Ishikawa (cell line): ENCODE measurements around the gene FHIT.

Source experiments
- CEBPB ChIP-seq: IDR thresholded peaks from 2 replicates; pipeline ENCODE4 v1.6.1; 2012
- CREB1 ChIP-seq: IDR thresholded peaks from 2 replicates; pipeline ENCODE4 v1.6.1; 2012; ENCODE audit warnings: low read depth
- EGR1 ChIP-seq: IDR thresholded peaks from 2 replicates; pipeline ENCODE4 v1.6.1; 2012
- EP300 ChIP-seq: IDR thresholded peaks from 2 replicates; pipeline ENCODE4 v1.6.1; 2012; ENCODE audit warnings: borderline replicate concordance
- FOXM1 ChIP-seq: IDR thresholded peaks from 2 replicates; pipeline ENCODE4 v1.6.1; 2012; ENCODE audit warnings: low read depth, borderline replicate concordance
- NFIC ChIP-seq: IDR thresholded peaks from 2 replicates; pipeline ENCODE4 v1.6.1; 2012
- RAD21 ChIP-seq: IDR thresholded peaks from 2 replicates; pipeline ENCODE4 v1.6.1; 2012; ENCODE audit warnings: low read depth
- TAF1 ChIP-seq: IDR thresholded peaks from 2 replicates; pipeline ENCODE4 v1.6.1; 2012; ENCODE audit warnings: low read depth, mild to moderate bottlenecking
- TCF12 ChIP-seq: IDR thresholded peaks from 2 replicates; pipeline ENCODE4 v1.6.1; 2012; ENCODE audit warnings: low read depth
- TEAD4 ChIP-seq: IDR thresholded peaks from 2 replicates; pipeline ENCODE4 v1.6.1; 2012
- YY1 ChIP-seq: IDR thresholded peaks from 2 replicates; pipeline ENCODE4 v1.6.1; 2012; ENCODE audit warnings: low read depth
- ZBTB7A ChIP-seq: IDR thresholded peaks from 2 replicates; pipeline ENCODE4 v1.6.1; 2012; ENCODE audit warnings: low read depth
- TF ChIP-seq, protein P1 (sequence below): IDR thresholded peaks from 2 replicates; pipeline ENCODE4 v1.6.1; 2012
- TF ChIP-seq, protein P2 (sequence below): IDR thresholded peaks from 2 replicates; pipeline ENCODE4 v1.6.1; 2012
- TF ChIP-seq, protein P3 (sequence below): IDR thresholded peaks from 2 replicates; pipeline ENCODE4 v1.6.1; 2012; ENCODE audit warnings: low read depth, mild to moderate bottlenecking

Gene FHIT

DNA sequence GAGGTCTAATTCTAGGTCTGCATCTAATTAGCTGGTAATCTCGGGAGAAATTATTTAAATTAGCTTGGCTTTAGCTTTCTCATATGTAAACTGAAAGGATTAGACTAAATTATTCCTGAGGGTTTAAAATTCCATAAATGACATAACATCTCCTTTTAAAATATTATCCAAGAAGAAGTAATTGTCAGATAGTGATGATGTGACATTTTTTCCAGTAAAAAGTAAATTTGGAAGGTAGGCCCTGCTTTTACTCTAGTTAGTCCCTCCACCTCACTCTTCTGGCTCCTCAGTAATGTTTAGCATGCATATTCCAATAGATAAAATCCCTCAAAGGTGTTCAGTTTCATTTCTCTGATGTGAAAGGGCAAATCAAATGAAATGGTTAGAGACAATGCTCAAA is 215.7 kb downstream of the FHIT start:
- TF ChIP-seq YY1 (no peak), CEBPB (no peak)
- TF ChIP-seq, protein P1, sequence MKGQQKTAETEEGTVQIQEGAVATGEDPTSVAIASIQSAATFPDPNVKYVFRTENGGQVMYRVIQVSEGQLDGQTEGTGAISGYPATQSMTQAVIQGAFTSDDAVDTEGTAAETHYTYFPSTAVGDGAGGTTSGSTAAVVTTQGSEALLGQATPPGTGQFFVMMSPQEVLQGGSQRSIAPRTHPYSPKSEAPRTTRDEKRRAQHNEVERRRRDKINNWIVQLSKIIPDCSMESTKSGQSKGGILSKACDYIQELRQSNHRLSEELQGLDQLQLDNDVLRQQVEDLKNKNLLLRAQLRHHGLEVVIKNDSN, result no peak
- TF ChIP-seq, protein P2, sequence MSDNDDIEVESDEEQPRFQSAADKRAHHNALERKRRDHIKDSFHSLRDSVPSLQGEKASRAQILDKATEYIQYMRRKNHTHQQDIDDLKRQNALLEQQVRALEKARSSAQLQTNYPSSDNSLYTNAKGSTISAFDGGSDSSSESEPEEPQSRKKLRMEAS, result no peak

DNA sequence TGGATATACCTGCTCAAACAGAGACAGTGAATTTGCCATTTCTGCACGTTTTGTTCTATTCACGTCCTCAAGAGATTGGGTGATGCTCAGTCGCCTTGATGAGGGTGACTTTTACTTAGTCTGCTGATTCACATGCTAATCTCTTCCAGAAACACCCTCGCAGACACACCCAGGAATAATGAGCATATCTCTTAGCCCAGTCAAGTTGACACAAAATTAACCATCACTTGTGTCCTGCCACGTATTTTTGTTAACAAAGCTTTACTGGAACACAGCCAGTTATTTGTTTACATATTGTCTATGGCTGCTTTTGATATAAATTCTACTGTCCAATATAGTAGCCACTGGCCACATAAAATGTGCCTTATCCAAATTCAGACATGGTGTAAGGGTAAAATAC is 218.3 kb downstream of the FHIT start:
- TF ChIP-seq, protein P3, sequence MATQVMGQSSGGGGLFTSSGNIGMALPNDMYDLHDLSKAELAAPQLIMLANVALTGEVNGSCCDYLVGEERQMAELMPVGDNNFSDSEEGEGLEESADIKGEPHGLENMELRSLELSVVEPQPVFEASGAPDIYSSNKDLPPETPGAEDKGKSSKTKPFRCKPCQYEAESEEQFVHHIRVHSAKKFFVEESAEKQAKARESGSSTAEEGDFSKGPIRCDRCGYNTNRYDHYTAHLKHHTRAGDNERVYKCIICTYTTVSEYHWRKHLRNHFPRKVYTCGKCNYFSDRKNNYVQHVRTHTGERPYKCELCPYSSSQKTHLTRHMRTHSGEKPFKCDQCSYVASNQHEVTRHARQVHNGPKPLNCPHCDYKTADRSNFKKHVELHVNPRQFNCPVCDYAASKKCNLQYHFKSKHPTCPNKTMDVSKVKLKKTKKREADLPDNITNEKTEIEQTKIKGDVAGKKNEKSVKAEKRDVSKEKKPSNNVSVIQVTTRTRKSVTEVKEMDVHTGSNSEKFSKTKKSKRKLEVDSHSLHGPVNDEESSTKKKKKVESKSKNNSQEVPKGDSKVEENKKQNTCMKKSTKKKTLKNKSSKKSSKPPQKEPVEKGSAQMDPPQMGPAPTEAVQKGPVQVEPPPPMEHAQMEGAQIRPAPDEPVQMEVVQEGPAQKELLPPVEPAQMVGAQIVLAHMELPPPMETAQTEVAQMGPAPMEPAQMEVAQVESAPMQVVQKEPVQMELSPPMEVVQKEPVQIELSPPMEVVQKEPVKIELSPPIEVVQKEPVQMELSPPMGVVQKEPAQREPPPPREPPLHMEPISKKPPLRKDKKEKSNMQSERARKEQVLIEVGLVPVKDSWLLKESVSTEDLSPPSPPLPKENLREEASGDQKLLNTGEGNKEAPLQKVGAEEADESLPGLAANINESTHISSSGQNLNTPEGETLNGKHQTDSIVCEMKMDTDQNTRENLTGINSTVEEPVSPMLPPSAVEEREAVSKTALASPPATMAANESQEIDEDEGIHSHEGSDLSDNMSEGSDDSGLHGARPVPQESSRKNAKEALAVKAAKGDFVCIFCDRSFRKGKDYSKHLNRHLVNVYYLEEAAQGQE, result no peak
- no peak for TF ChIP-seq ZBTB7A
- TF ChIP-seq TEAD4, result no peak
- TF ChIP-seq, protein P2, result no peak
- TF ChIP-seq, protein P1, result no peak
- no peak for TF ChIP-seq NFIC
- no peak for TF ChIP-seq FOXM1
- TF ChIP-seq EGR1, result no peak
- TF ChIP-seq TAF1, result no peak
- TF ChIP-seq CREB1, result no peak

DNA sequence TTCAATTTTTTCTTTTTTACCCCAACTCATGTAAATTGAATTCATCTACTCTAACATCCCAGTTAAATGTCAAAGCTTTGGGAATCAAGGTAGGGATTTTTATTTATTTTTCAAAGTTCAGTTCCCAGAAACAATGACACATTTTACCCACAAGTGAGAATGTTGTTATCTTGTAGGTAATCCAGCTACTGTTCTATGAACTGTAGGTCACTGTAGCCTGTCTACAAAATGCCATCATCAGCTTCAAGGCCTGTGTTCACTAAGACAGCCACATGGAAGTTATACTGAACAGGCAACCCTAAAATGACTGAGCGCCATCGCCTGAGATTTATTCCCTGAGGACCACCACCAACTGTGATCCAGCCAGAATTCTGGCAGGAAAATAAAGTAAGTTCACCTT is 219.7 kb downstream of the FHIT start:
- TF ChIP-seq, protein P2, result no peak

DNA sequence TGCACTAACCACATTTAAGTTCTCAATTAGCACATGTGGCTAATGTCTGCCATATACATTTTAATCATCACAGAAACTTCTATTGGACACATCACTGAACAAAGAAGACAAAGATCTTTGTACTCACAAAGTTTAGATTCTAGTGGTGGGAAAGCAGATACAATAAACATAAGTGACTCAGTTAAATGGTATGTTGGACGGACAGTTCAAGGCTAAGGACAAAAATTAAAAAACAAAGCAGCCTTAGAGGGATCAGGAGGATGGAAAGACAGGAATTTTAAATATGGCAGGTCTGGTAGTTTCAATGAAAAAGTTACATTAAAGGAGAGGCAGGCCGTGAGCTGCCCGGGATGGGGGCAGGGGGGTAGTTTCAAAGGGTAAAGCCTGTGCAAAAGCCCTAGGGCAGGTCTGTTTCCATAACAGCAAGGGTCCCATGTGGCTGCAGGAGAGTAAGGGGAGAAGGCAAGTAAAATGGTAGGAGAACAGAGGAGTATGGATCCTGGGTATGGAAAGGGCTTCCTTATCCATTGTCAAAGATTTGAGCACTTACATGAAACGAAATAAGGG is 220.7 kb downstream of the FHIT start:
- TF ChIP-seq TCF12 (no peak), EP300 (no peak), FOXM1 (no peak), YY1 (no peak), ZBTB7A (no peak), CEBPB (no peak)
- TF ChIP-seq, protein P1, result no peak

DNA sequence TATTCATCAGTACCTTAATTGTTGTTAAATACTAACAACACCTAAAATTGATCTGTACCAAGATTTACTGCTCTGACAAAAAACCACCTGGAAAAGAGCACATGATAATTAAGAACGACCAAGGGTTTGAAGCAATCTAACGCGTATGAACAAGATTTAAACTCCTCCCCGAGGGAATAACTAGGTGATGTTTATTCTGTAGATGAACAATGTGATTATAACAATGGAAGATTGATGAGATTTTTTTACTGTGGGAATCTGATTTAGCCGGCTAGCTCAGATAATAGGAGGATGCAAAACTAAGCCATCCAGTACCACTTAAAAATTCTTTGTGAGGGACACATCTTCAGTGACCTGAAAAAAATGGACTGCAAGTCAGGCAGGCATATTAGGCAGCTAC is 222.1 kb downstream of the FHIT start:
- TF ChIP-seq NFIC (no peak), EP300 (no peak), CEBPB (no peak)

DNA sequence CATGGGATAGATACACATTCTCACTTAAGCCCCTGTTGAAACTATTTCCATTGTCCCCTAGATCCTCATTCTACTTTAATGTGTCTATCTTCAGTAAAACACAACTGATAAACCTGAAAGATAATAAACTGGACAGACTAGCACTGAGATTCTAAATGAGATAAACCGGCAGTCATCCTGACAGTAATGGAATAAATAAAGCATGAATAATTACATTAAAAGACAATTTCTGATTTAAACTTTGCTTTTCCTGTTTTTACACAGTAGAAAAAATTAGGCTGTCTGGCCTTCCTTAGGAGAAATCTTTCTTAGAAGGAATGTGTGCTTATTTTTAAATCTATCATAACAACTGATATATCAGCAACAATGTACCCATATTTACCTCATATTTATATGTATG is 232.4 kb downstream of the FHIT start:
- TF ChIP-seq FOXM1 (no peak), TCF12 (no peak), CEBPB (no peak), TEAD4 (no peak), YY1 (no peak), EGR1 (no peak), TAF1 (no peak), ZBTB7A (no peak), NFIC (no peak), CREB1 (no peak), RAD21 (no peak), EP300 (no peak)
- TF ChIP-seq, protein P2, result no peak
- TF ChIP-seq, protein P3, result no peak
- TF ChIP-seq, protein P1, result no peak
